Astrocyte (in vitro differentiated cells and primary cell): ENCODE results near the gene LPAR3. TPM values are rescaled to one million over a fixed set of nuclear protein-coding genes. Genes with fewer than 3 reads are reported as not detected.
A peak's percentile ranks its signal among the peaks of the same experiment; 100 is the strongest.

Source experiments
- DNase-seq: peaks from one replicate; pipeline ENCODE4 v3.0.0-alpha.2; 2010; ENCODE audit warnings: low read depth
- FAIRE-seq: peaks from 2 replicates; lab custom pipeline; 2011; peaks lifted over from hg19 to GRCh38; lab: Jason Lieb, UNC
- H2AFZ ChIP-seq: 2 replicates; pipeline ENCODE4 v1.6.0; 2012; ENCODE audit warnings: low read depth, low read length, inconsistent platforms
- H3K27ac ChIP-seq: 2 replicates; pipeline ENCODE4 v1.5.1; 2011; ENCODE audit warnings: low read depth, low read length, inconsistent platforms
- H3K27me3 ChIP-seq: 2 replicates; pipeline ENCODE4 v1.6.0; 2011; ENCODE audit warnings: low read length, inconsistent platforms; ENCODE audit not compliant: insufficient read depth
- H3K36me3 ChIP-seq: 2 replicates; pipeline ENCODE4 v1.5.1; 2011; ENCODE audit warnings: low read length, inconsistent platforms; ENCODE audit not compliant: insufficient read depth
- H3K4me1 ChIP-seq: 2 replicates; pipeline ENCODE4 v1.5.1; 2011; ENCODE audit warnings: low read length, inconsistent platforms; ENCODE audit not compliant: insufficient read depth
- H3K4me2 ChIP-seq: 2 replicates; pipeline ENCODE4 v1.6.0; 2012; ENCODE audit warnings: low read length, inconsistent platforms
- H3K4me3 ChIP-seq: 2 replicates; pipeline ENCODE4 v1.5.1; 2011; ENCODE audit warnings: low read depth, mild to moderate bottlenecking, low read length, inconsistent platforms; ENCODE audit not compliant: insufficient read depth
- H3K79me2 ChIP-seq: 2 replicates; pipeline ENCODE4 v1.6.0; 2012; ENCODE audit warnings: mild to moderate bottlenecking, low read length, inconsistent platforms; ENCODE audit not compliant: insufficient read depth
- H3K9ac ChIP-seq: 2 replicates; pipeline ENCODE4 v1.6.0; 2012; ENCODE audit warnings: mild to moderate bottlenecking, low read length, inconsistent platforms
- H3K9me3 ChIP-seq: 2 replicates; pipeline ENCODE4 v1.5.1; 2012; ENCODE audit warnings: low read depth, mild to moderate bottlenecking, low read length, inconsistent platforms; ENCODE audit not compliant: insufficient read depth
- H4K20me1 ChIP-seq: 2 replicates; pipeline ENCODE4 v1.6.0; 2012; ENCODE audit warnings: low read length, inconsistent platforms; ENCODE audit not compliant: insufficient read depth
- H3K27ac Mint-ChIP-seq: one replicate; pipeline ENCODE4 v1.8.0; 2021; ENCODE audit warnings: mild to moderate bottlenecking, mixed read lengths; ENCODE audit not compliant: unreplicated experiment
- H3K27me3 Mint-ChIP-seq: one replicate; pipeline ENCODE4 v1.8.0; 2021; ENCODE audit warnings: low read depth, mixed read lengths; ENCODE audit not compliant: unreplicated experiment
- H3K36me3 Mint-ChIP-seq: one replicate; pipeline ENCODE4 v1.8.0; 2021; ENCODE audit warnings: low read depth, mixed read lengths; ENCODE audit not compliant: unreplicated experiment
- H3K4me1 Mint-ChIP-seq: one replicate; pipeline ENCODE4 v1.8.0; 2021; ENCODE audit warnings: low read depth, mixed read lengths; ENCODE audit not compliant: unreplicated experiment
- H3K4me3 Mint-ChIP-seq: one replicate; pipeline ENCODE4 v1.8.0; 2021; ENCODE audit warnings: mild to moderate bottlenecking, moderate library complexity, mixed read lengths; ENCODE audit not compliant: unreplicated experiment
- H3K9me3 Mint-ChIP-seq: one replicate; pipeline ENCODE4 v1.8.0; 2021; ENCODE audit warnings: mild to moderate bottlenecking, mixed read lengths; ENCODE audit not compliant: unreplicated experiment
- CTCF ChIP-seq: IDR thresholded peaks from 2 replicates; pipeline ENCODE4 v1.5.1; 2011; ENCODE audit warnings: low read depth, mild to moderate bottlenecking, inconsistent platforms, low read length, moderate library complexity; ENCODE audit not compliant: insufficient read depth
- EZH2 ChIP-seq: IDR thresholded peaks from 2 replicates; pipeline ENCODE4 v1.6.1; 2012; ENCODE audit warnings: mild to moderate bottlenecking, low read length, inconsistent platforms; ENCODE audit not compliant: insufficient read depth
- total RNA-seq: library from RNA; stranded (reverse); gene quantifications from 2 replicates; pipeline ENCODE4 v1.2.1, GENCODE V29; 2021

The LPAR3 gene
- total RNA-seq, 1 donor from 2014 or later = 0.70 TPM

GRCh38 chr1:84839544-84839943 is 53.5 kb downstream of the LPAR3 start:
- H3K9me3 Mint-ChIP-seq = no peaks in the 10 kb centered on the region
- no peak overlapping the region for H3K27ac ChIP-seq
- DNase-seq (no peak), FAIRE-seq (no peak)
- no peaks in the 10 kb centered on the region for H3K36me3 ChIP-seq
- H3K27me3 Mint-ChIP-seq = no peaks in the 10 kb centered on the region
- H3K4me1 Mint-ChIP-seq = peaks cover 5% of the 10 kb centered on the region
- H3K4me3 Mint-ChIP-seq = no peak overlapping the region
- H3K27ac Mint-ChIP-seq = no peak overlapping the region
- no peak overlapping the region for H3K9ac ChIP-seq
- no peaks in the 10 kb centered on the region for H3K9me3 ChIP-seq
- no peaks in the 10 kb centered on the region for H3K79me2 ChIP-seq
- no peaks in the 10 kb centered on the region for H3K27me3 ChIP-seq
- H3K4me2 ChIP-seq = no peak overlapping the region
- H3K4me1 ChIP-seq = no peaks in the 10 kb centered on the region
- H3K36me3 Mint-ChIP-seq = no peaks in the 10 kb centered on the region
- H2AFZ ChIP-seq = no peak overlapping the region
- H4K20me1 ChIP-seq = no peaks in the 10 kb centered on the region
- no peak for TF ChIP-seq CTCF
- TF ChIP-seq EZH2 = no peak
- H3K4me3 ChIP-seq = no peak overlapping the region

DNA sequence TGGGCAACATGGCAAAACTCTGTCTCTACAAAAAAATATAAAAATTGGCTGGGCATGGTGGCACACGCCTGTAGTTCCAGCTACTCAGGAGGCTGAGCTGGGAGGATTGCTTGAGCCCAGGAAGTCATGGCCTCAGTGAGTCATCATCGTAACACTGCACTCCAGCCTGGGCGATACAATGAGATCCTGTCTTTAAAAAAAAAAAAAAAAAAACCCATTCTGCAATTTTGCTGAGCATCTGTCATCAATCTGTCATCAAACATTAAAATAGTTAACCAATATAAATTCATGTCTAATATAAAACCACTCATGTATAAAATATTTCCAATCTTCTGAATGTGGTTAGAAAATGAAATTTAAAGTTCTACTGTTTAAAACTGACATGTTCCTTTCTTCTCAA is 56.9 kb downstream of the LPAR3 start:
- no peak overlapping the region for H3K9ac ChIP-seq
- no peaks in the 10 kb centered on the region for H4K20me1 ChIP-seq
- Mint-ChIP-seq H3K4me3 (no peak overlapping the region), H3K9me3 (no peaks in the 10 kb centered on the region), H3K27me3 (no peaks in the 10 kb centered on the region), H3K36me3 (no peaks in the 10 kb centered on the region), H3K27ac (no peak overlapping the region), H3K4me1 (no peaks in the 10 kb centered on the region)
- H2AFZ ChIP-seq = no peak overlapping the region
- no peak for FAIRE-seq
- TF ChIP-seq CTCF (no peak), EZH2 (no peak)
- H3K4me1 ChIP-seq = no peaks in the 10 kb centered on the region
- no peaks in the 10 kb centered on the region for H3K27me3 ChIP-seq
- no peak overlapping the region for H3K27ac ChIP-seq
- H3K9me3 ChIP-seq = no peaks in the 10 kb centered on the region
- H3K4me3 ChIP-seq = no peak overlapping the region
- H3K79me2 ChIP-seq = no peaks in the 10 kb centered on the region
- H3K36me3 ChIP-seq = no peaks in the 10 kb centered on the region
- no peak overlapping the region for H3K4me2 ChIP-seq
- DNase-seq = no peak

- Histone ChIP-seq H3K4me2 (no peak overlapping the region), H3K27me3 (no peaks in the 10 kb centered on the region), H3K9me3 (no peaks in the 10 kb centered on the region), H3K79me2 (no peaks in the 10 kb centered on the region), H3K36me3 (no peaks in the 10 kb centered on the region), H3K27ac (no peak overlapping the region), H4K20me1 (no peaks in the 10 kb centered on the region), H2AFZ (no peak overlapping the region), H3K4me3 (no peak overlapping the region), H3K4me1 (no peaks in the 10 kb centered on the region), H3K9ac (no peak overlapping the region)
- H3K4me1 Mint-ChIP-seq = no peaks in the 10 kb centered on the region
- no peak for TF ChIP-seq CTCF
- no peak overlapping the region for H3K27ac Mint-ChIP-seq
- H3K27me3 Mint-ChIP-seq = no peaks in the 10 kb centered on the region
- no peaks in the 10 kb centered on the region for H3K9me3 Mint-ChIP-seq
- H3K4me3 Mint-ChIP-seq = no peak overlapping the region
- DNase-seq = peak; percentile 19
- no peaks in the 10 kb centered on the region for H3K36me3 Mint-ChIP-seq
- FAIRE-seq = no peak
Measured at GRCh38 chr1:84835169-84835568, 57.8 kb downstream of the LPAR3 start.
